Astrocyte of the hippocampus (primary cell): ENCODE measurements around the gene CD276.
"Not testable (repeated sequence)": the region's sequence is repeated elsewhere in the genome, so short reads cannot be mapped to it uniquely, and the experiment has no call there.

ENCODE experiments used
- DNase-seq: peaks from one replicate; pipeline ENCODE4 v3.0.0; 2011; ENCODE audit warnings: low read depth, low spot score

The CD276 gene

GRCh38 chr15:73709686-73710085, 25.5 kb downstream of the CD276 start:
- no peak for DNase-seq

- no peak for DNase-seq
Measured at GRCh38 chr15:73710321-73710720, 26.1 kb downstream of the CD276 start.

- DNase-seq, result no peak
Measured at GRCh38 chr15:73711526-73711925, 27.3 kb downstream of the CD276 start.

GRCh38 chr15:73712107-73712506, 27.9 kb downstream of the CD276 start:
- DNase-seq, result no peak

- no peak for DNase-seq
Measured at GRCh38 chr15:73714695-73715301, 30.6 kb downstream of the CD276 start.

GRCh38 chr15:73715417-73715816, 31.2 kb downstream of the CD276 start:
- no peak for DNase-seq

GRCh38 chr15:73716417-73716816, 32.2 kb downstream of the CD276 start:
- no peak for DNase-seq

GRCh38 chr15:73717206-73717605, 33.0 kb downstream of the CD276 start:
- no peak for DNase-seq

- no peak for DNase-seq
Measured at GRCh38 chr15:73717802-73718201, 33.6 kb downstream of the CD276 start.

- DNase-seq, result no peak
Measured at GRCh38 chr15:73718694-73719093, 34.5 kb downstream of the CD276 start.

GRCh38 chr15:73722425-73722824, 38.2 kb downstream of the CD276 start:
- no peak for DNase-seq

- DNase-seq, result no peak
Measured at GRCh38 chr15:73723191-73723590, 39.0 kb downstream of the CD276 start.

- DNase-seq, result no peak
Measured at GRCh38 chr15:73724212-73724611, 40.0 kb downstream of the CD276 start.

GRCh38 chr15:73727330-73727976, 43.3 kb downstream of the CD276 start:
- peak; percentile 41 for DNase-seq

GRCh38 chr15:73732051-73732450, 47.9 kb downstream of the CD276 start:
- not testable (repeated sequence) for DNase-seq

- DNase-seq, result no peak
Measured at GRCh38 chr15:73732930-73733329, 48.7 kb downstream of the CD276 start.

- DNase-seq, result no peak
Measured at GRCh38 chr15:73737535-73737934, 53.4 kb downstream of the CD276 start.

GRCh38 chr15:73740152-73741048, 56.2 kb downstream of the CD276 start:
- no peak for DNase-seq

GRCh38 chr15:73741321-73741836, 57.2 kb downstream of the CD276 start:
- DNase-seq, result no peak

GRCh38 chr15:73744293-73744692, 60.1 kb downstream of the CD276 start:
- no peak for DNase-seq

- DNase-seq, result no peak
Measured at GRCh38 chr15:73745073-73745472, 60.9 kb downstream of the CD276 start.

- no peak for DNase-seq
Measured at GRCh38 chr15:73746261-73746660, 62.1 kb downstream of the CD276 start.
